Mesodermal cell (in vitro differentiated cells): ENCODE measurements around the gene SCPEP1. TPM values are rescaled to one million over a fixed set of nuclear protein-coding genes. Genes with fewer than 3 reads are reported as not detected.

Experiments used
- H3K27ac ChIP-seq: 2 replicates; pipeline ENCODE4 v1.7.0; 2013; ENCODE audit warnings: mild to moderate bottlenecking, low read depth, low read length, moderate library complexity; ENCODE audit not compliant: severe bottlenecking
- H3K36me3 ChIP-seq: 2 replicates; pipeline ENCODE4 v1.7.1; 2013; ENCODE audit warnings: mild to moderate bottlenecking, low read length, moderate library complexity; ENCODE audit not compliant: control insufficient read depth, insufficient read depth
- H3K4me1 ChIP-seq: one replicate; pipeline ENCODE4 v1.7.1; 2013; ENCODE audit warnings: mild to moderate bottlenecking, low read length; ENCODE audit not compliant: insufficient read depth, control insufficient read depth, poor library complexity, severe bottlenecking
- H3K4me3 ChIP-seq: 2 replicates; pipeline ENCODE4 v1.7.0; 2013; ENCODE audit warnings: low read length, control low read depth, mild to moderate bottlenecking; ENCODE audit not compliant: insufficient read depth, poor library complexity, severe bottlenecking; ENCODE audit errors: extremely low read depth
- H3K9me3 ChIP-seq: 2 replicates; pipeline ENCODE4 v1.7.1; 2013; ENCODE audit warnings: mild to moderate bottlenecking, low read length, moderate library complexity; ENCODE audit not compliant: control insufficient read depth
- WGBS, 2 experiments: methylation state at CpG; one replicate each; pipeline ENCODE4 v1.1.5; 2013; ENCODE audit warnings: missing lambda C conversion rate in 2 of 2; ENCODE audit not compliant: insufficient coverage in 2 of 2; 5-methylcytosine and 5-hydroxymethylcytosine counted together
- polyA plus RNA-seq, 2 experiments: library from polyadenylated mRNA; stranded (reverse); fragments of 50-300 nt; gene quantifications; one replicate each; pipeline ENCODE4 v1.2.3, GENCODE V29; 2013

The SCPEP1 gene
- 52.4 TPM for polyA plus RNA-seq (2013, experiment 1 of 2)
- 51.3 TPM for polyA plus RNA-seq (2013, experiment 2 of 2)

- H3K4me3 ChIP-seq, result peak within 1 kb of the TSS; percentile 46
- H3K9me3 ChIP-seq, result no peaks in the 10 kb centered on the region
- WGBS, 2 experiments, result 1 to 2% methylated on average over 15 to 24 of the region's 42 CpGs
- H3K36me3 ChIP-seq, result no peaks in the 10 kb centered on the region
- H3K27ac ChIP-seq, result no peak within 1 kb of the TSS
- peaks cover 5% of the 10 kb centered on the region for H3K4me1 ChIP-seq
These were observed at the start of gene SCPEP1 for GRCh38 chr17:56977673-56978395. TSS of gene SCPEP1 (plus strand) at chr17:56978131. CDS start at chr17:56978160, 29 bp downstream.

DNA sequence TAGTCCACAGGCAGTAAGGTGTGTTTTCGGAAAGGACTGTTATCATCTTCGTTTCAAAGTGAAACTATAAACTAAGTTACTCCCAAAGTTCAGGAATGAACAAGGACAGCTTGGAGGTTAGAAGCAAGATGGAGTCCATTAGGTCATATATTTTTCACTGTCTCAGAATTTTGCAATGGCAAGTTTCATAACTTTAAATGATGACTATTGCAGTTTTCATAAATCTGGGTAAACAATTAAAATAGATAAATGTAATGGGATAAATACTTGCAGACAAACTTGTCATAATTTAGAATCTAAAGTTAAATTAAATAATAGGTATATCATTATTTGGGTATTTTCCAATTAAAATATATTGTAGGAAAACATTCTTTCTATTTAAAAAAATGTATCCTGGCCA, 49.3 kb upstream of the SCPEP1 start:
- Histone ChIP-seq H3K4me1 (no peaks in the 10 kb centered on the region), H3K4me3 (no peak overlapping the region), H3K9me3 (peaks cover 29% of the 10 kb centered on the region), H3K27ac (no peak overlapping the region), H3K36me3 (peaks cover 8% of the 10 kb centered on the region)
- no CpG with 5 or more reads among the region's 2 CpGs for WGBS, 2 experiments

GRCh38 chr17:56929362-56929969, 48.5 kb upstream of the SCPEP1 start:
- peaks cover 29% of the 10 kb centered on the region for H3K9me3 ChIP-seq

DNA sequence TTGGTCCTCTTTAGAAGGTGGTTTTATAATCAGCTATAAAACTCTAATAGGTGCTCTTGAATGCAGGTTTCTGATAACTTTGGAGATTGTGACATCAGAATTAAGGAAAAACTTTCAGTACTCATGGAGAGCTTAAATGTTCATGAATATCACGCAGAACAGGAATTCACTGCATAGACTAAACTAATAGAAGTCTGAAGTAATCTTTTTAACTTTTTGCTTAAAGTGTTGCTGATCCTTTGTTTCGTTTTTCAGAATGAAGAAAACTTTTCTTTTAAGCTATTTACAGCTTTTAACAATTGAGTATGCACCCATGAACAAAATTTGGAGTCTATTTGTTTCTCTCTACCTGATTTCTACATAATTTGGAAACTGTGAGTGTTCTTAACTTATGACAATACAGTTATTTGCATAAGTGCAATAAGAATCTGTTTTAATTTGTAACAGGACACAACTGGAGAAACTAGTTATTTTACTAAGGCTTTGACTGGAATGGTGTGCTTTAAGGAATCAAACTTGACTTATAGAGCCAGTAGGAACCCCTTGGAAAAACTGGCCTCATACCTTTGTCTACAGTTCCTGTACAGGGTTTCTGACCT, 47.1 kb upstream of the SCPEP1 start:
- no peaks in the 10 kb centered on the region for H3K4me1 ChIP-seq
- H3K27ac ChIP-seq, result no peak overlapping the region
- H3K4me3 ChIP-seq, result no peak overlapping the region
- H3K36me3 ChIP-seq, result peaks cover 31% of the 10 kb centered on the region
- peaks cover 29% of the 10 kb centered on the region for H3K9me3 ChIP-seq
- WGBS, 2 experiments, result no CpG with 5 or more reads among the region's 2 CpGs

More at GRCh38 chr17:56929362-56929969, 48.5 kb upstream of the SCPEP1 start:
- Histone ChIP-seq H3K4me3 (no peak overlapping the region), H3K36me3 (peaks cover 17% of the 10 kb centered on the region), H3K27ac (no peak overlapping the region), H3K4me1 (no peaks in the 10 kb centered on the region)

DNA sequence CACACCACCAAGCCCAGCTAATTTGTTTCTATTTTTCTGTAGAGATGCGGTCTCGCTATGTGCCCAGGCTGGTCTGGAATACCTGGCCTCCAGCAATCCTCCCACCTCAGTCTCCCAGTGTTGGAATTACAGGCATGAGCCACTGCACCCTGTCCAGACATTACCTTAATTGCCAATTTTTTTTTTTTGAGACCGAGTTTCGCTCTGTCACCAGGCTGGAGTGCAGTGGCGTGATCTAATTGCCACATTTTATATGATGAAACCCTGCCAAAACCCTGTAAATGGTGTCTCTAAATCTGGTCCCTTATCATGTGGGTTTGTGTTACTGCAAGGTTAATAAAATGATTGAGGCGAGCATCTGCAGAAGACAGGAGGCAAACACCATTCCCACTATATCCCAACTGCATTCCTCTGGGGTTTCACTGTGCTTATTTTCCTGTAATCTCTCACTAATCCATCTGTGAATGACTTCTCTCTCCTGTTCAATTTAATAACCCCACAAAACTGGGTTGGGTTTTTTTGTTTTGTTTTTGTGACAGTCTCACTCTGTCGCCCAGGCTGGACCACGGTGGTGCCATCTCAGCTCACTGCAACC, 44.7 kb upstream of the SCPEP1 start:
- Histone ChIP-seq H3K36me3 (peaks cover 52% of the 10 kb centered on the region), H3K27ac (no peak overlapping the region), H3K4me3 (no peak overlapping the region), H3K4me1 (peaks cover 8% of the 10 kb centered on the region), H3K9me3 (peaks cover 29% of the 10 kb centered on the region)
- WGBS, 2 experiments, result 92 to 95% methylated on average over 2 to 6 of the region's 8 CpGs

DNA sequence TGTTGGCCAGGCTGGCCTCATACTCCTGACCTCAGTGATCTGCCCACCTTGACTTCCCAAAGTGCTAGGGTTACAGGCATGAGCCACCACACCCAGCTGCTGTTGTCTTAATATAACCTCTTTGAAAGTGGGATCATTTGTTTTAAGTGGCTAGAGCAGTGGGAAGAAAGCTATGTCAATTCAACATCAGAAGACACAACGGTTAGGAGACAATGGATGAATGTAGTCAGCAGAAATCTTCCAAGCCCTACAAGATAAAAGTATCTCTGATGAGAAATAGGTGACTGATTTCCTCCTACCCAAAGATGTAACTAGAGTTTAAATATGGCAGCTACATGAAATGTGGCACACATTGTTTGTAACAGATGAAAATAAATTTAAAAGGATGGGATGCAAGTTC, 44.1 kb upstream of the SCPEP1 start:
- WGBS, 2 experiments, result 100% methylated on average over 1 of the region's 1 CpG; no CpG with 5 or more reads in 1 of the 2 experiments
- Histone ChIP-seq H3K36me3 (peaks cover 58% of the 10 kb centered on the region), H3K27ac (no peak overlapping the region), H3K9me3 (peaks cover 28% of the 10 kb centered on the region), H3K4me3 (no peak overlapping the region), H3K4me1 (peaks cover 8% of the 10 kb centered on the region)

DNA sequence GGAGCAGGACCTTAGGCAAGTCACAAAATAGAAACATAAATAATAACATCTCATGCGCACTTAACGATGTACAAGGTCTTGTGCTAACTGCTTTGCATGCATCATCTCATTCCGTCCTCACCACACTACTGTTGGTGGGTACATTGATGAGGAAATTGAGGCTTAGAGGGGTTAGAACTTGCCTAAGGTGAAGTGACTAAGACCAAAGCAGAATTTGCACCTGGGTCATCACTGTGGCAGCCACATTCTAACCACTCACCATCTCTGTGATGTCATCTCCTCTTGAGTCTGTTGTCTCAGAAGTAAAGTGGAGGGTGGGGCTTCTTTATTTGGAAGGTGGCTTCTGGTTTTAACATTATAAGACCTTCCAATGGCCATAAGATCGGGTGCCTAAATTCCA, 43.7 kb upstream of the SCPEP1 start:
- Histone ChIP-seq H3K9me3 (peaks cover 25% of the 10 kb centered on the region), H3K36me3 (peaks cover 62% of the 10 kb centered on the region), H3K4me1 (peaks cover 9% of the 10 kb centered on the region), H3K4me3 (no peak overlapping the region), H3K27ac (no peak overlapping the region)
- WGBS, 2 experiments, result 100% methylated on average over 3 of the region's 4 CpGs; no CpG with 5 or more reads in 1 of the 2 experiments

DNA sequence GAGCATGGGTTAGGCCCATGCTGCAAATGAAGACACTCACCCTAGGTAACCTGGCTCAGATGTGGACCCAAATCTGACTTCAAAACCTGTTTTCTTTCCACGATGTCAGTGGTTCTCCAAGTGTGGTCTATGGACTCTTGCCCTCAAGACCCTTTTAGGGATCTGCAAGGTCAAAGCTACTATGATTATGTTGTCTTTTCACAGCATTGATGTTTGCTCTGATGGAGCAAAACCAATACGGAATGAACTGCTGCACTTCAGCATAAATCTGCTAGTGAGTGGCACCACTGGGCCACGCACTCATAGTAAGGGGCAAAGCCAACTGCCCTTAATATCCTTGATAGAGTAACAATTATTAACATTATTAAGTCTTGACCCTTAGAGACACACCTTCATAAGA, 42.5 kb upstream of the SCPEP1 start:
- peaks cover 14% of the 10 kb centered on the region for H3K4me1 ChIP-seq
- peaks cover 72% of the 10 kb centered on the region for H3K36me3 ChIP-seq
- 93 to 100% methylated on average over 1 to 2 of the region's 3 CpGs for WGBS, 2 experiments
- H3K4me3 ChIP-seq, result no peak overlapping the region
- no peak overlapping the region for H3K27ac ChIP-seq
- H3K9me3 ChIP-seq, result peaks cover 15% of the 10 kb centered on the region

- 95 to 96% methylated on average over 5 of the region's 6 CpGs for WGBS, 2 experiments
These were observed 41.1 kb upstream of the SCPEP1 start for GRCh38 chr17:56936697-56937322.

GRCh38 chr17:56937687-56938086, 40.2 kb upstream of the SCPEP1 start:
- Histone ChIP-seq H3K36me3 (peaks cover 90% of the 10 kb centered on the region), H3K4me3 (no peak overlapping the region), H3K4me1 (peaks cover 14% of the 10 kb centered on the region), H3K9me3 (peaks cover under 1% of the 10 kb centered on the region), H3K27ac (no peak overlapping the region)
- WGBS, 2 experiments, result 94 to 100% methylated on average over 2 of the region's 2 CpGs

More at GRCh38 chr17:56936697-56937322, 41.1 kb upstream of the SCPEP1 start:
- Histone ChIP-seq H3K4me3 (no peak overlapping the region), H3K4me1 (peaks cover 14% of the 10 kb centered on the region), H3K36me3 (peaks cover 81% of the 10 kb centered on the region), H3K9me3 (peaks cover 5% of the 10 kb centered on the region), H3K27ac (no peak overlapping the region)
